ENCODE results near the gene TPM1. TPM values are rescaled to one million over a fixed set of nuclear protein-coding genes. Genes with fewer than 3 reads are reported as not detected.

The TPM1 gene
- total and polyA plus RNA-seq, 9 of the 15 experiments (the other 6 are each of a cell fraction or from before 2014, with no cell fraction given): 8.1 to 53.9 (median 43.1) TPM

DNA sequence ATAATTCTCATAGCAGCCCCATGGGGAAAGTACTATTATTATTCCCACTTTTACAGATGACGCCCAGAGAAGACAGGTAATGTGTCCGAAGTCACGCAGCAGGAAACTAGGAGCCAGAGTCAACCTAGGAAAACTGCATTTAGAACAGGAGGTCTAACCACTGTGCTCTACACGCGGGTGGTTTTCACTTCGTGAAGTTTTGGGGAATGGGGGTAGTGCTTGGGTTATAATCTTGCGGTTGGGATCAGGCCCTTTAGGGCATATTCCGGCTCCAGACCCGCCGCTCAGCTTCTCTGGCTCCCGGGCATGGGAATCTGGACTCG lies 5.2 kb downstream of the TPM1 start:
- 13% methylated on average over 12 of the region's 12 CpGs for WGBS (ENCODE audit: insufficient coverage, low coverage, missing lambda C conversion rate)
- Histone ChIP-seq H3K4me1 (replicated peaks in 1 of 2; ENCODE audit: control insufficient read depth in 2 of 2, insufficient read depth in 2 of 2, low read length in 2 of 2) (peaks cover 25 to 35% of the 10 kb centered on the region in 2 experiments), H4K20me1 (replicated peaks; ENCODE audit: control insufficient read depth, insufficient read depth, low read length) (no peaks in the 10 kb centered on the region), H3K36me3 (ENCODE audit: control insufficient read depth, insufficient read depth, low read length) (no peaks in the 10 kb centered on the region), H3K4me2 (ENCODE audit: insufficient read depth, low read length) (peak overlapping the region; percentile 85), H3K9ac (ENCODE audit: insufficient read depth in 1 of 2, low read depth in 2 of 2, low read length in 2 of 2) (peak overlapping the region; percentile 75 to 93), H3K27me3 (ENCODE audit: control insufficient read depth in 2 of 2, insufficient read depth in 2 of 2, low read length in 2 of 2) (peaks cover 22 to 32% of the 10 kb centered on the region in 2 experiments), H2AFZ (ENCODE audit: low read depth, low read length) (peak overlapping the region; percentile 84), H3K9me1 (ENCODE audit: control insufficient read depth, insufficient read depth, low read length) (no peaks in the 10 kb centered on the region), H3K9me3 (replicated peaks; ENCODE audit: control insufficient read depth, insufficient read depth, low read depth, low read length) (no peaks in the 10 kb centered on the region), H3K27ac (ENCODE audit: extremely low read depth, low read depth, low read length) (peak overlapping the region; percentile 88), H3K79me2 (ENCODE audit: control insufficient read depth, insufficient read depth, low read length) (peaks cover 42% of the 10 kb centered on the region), H3K4me3 (peak overlapping the region; percentile 82)
- ChIA-PET POLR2A (interaction anchor here (0.6 to 2.3 kb wide), 12 partner anchors 13 to 395 kb away, joined by 3 to 6 read pairs (median 4); no protein-coding TSS in a partner anchor), CTCF (ENCODE audit: low intra/inter-chr PET ratio) (interaction anchor here (0.6 to 3.9 kb wide), 3 partner anchors 45 to 1103 kb away, joined by 3 to 56 read pairs (median 3); no protein-coding TSS in a partner anchor)
- no peak for FAIRE-seq
- no peak for ATAC-seq
- no TSS peak for BruUV-seq (replicated peaks)
- TF ChIP-seq SRF (CRISPR knock-in tag; IDR thresholded peaks at IDR 0.05) (0 out of 4 replicates have a peak, but pooled peaks of 1 of the 2 experiments have one; percentile 26), ZNF175 (CRISPR knock-in tag; IDR thresholded peaks at IDR 0.05; ENCODE audit: low read depth) (no peak), KDM1A (IDR thresholded peaks at IDR 0.05) (0 out of 4 replicates have a peak, but pooled peaks of 1 of the 2 experiments have one; percentile 11), FUS (optimal IDR thresholded peaks at IDR 0.05; ENCODE audit: low read depth, low read length) (no peak), ETV1 (tag; conservative IDR thresholded peaks at IDR 0.05; ENCODE audit: low read depth) (0 out of 2 replicates have a peak, but pooled peaks have one; percentile 6), ESRRA (IDR thresholded peaks at IDR 0.05; ENCODE audit: borderline replicate concordance, low read depth) (no peak), SIN3A (IDR thresholded peaks at IDR 0.05; ENCODE audit: borderline replicate concordance in 2 of 2, control insufficient read depth in 1 of 2, low read depth in 2 of 2, low read length in 2 of 2) (no peak), RHOXF2B (CRISPR knock-in tag; conservative IDR thresholded peaks at IDR 0.05) (0 out of 2 replicates have a peak, but pooled peaks have one; percentile 20), ZNF766 (CRISPR knock-in tag; conservative IDR thresholded peaks at IDR 0.05) (no peak), CCNT2 (IDR thresholded peaks at IDR 0.05; ENCODE audit: borderline replicate concordance, extremely low read depth, insufficient read length, low read depth, low read length) (no peak), TEAD1 (CRISPR knock-in tag; IDR thresholded peaks at IDR 0.05) (0 out of 4 replicates have a peak, but pooled peaks of 1 of the 2 experiments have one; percentile 11), BCOR (IDR thresholded peaks at IDR 0.05) (0 out of 2 replicates have a peak, but pooled peaks have one; percentile 25)
- TF ChIP-seq, protein P1, sequence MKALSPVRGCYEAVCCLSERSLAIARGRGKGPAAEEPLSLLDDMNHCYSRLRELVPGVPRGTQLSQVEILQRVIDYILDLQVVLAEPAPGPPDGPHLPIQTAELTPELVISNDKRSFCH (CRISPR knock-in tag; IDR thresholded peaks at IDR 0.05): no peak
- TF ChIP-seq, protein P1 (tag; IDR thresholded peaks at IDR 0.05): no peak
- TF ChIP-seq, protein P2, sequence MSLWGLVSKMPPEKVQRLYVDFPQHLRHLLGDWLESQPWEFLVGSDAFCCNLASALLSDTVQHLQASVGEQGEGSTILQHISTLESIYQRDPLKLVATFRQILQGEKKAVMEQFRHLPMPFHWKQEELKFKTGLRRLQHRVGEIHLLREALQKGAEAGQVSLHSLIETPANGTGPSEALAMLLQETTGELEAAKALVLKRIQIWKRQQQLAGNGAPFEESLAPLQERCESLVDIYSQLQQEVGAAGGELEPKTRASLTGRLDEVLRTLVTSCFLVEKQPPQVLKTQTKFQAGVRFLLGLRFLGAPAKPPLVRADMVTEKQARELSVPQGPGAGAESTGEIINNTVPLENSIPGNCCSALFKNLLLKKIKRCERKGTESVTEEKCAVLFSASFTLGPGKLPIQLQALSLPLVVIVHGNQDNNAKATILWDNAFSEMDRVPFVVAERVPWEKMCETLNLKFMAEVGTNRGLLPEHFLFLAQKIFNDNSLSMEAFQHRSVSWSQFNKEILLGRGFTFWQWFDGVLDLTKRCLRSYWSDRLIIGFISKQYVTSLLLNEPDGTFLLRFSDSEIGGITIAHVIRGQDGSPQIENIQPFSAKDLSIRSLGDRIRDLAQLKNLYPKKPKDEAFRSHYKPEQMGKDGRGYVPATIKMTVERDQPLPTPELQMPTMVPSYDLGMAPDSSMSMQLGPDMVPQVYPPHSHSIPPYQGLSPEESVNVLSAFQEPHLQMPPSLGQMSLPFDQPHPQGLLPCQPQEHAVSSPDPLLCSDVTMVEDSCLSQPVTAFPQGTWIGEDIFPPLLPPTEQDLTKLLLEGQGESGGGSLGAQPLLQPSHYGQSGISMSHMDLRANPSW (CRISPR knock-in tag; IDR thresholded peaks at IDR 0.05): 0 out of 2 replicates have a peak, but pooled peaks have one; percentile 17
- TF ChIP-seq, protein P3, sequence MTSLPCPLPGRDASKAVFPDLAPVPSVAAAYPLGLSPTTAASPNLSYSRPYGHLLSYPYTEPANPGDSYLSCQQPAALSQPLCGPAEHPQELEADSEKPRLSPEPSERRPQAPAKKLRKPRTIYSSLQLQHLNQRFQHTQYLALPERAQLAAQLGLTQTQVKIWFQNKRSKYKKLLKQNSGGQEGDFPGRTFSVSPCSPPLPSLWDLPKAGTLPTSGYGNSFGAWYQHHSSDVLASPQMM (CRISPR knock-in tag; IDR thresholded peaks at IDR 0.05): 0 out of 2 replicates have a peak, but pooled peaks have one; percentile 58
- DNase-seq (ENCODE audit: extremely low read depth in 1 of 4, low spot score in 3 of 4): no peak
- intact Hi-C loops (cut with micrococcal nuclease) (loop anchor here (1.0 to 5.0 kb wide), 4 partner anchors 46 to 360 kb away; no protein-coding TSS in a partner anchor), in situ Hi-C loops (cut with MboI) (loop anchor here (5.0 kb wide), 1 partner anchor 35 kb away; no protein-coding TSS in a partner anchor)
